Hypothalamus (tissue), 51 donors: ENCODE measurements around the gene CAPN11.

Experiments
- DNase-seq, 51 donors: peaks; one replicate each; lab custom pipeline; 2025; lab: John Stamatoyannopoulos, UW

CAPN11 gene

DNA sequence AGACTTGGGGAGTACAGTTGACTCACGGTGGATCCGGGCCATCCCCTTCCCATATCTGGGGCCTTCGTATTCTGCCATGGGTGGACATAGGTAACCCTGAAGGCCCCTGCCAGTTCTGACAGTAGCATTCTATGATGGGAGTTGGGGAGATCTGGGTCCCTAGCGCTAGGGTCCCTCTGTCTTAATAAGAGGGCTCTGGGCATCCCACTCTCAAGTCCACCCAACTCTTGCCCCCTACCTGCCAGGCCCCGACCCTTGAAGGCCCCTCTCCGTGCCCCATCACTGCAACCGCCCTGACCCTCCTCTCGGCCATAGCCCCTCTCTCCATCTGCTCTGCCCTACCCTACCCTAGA, 6.5 kb upstream of the CAPN11 start:
- DNase-seq = peak in 1 of 51 donors; percentile 3

- DNase-seq = no peak
These were observed 6.1 kb upstream of the CAPN11 start for GRCh38 chr6:44152533-44152932.

DNA sequence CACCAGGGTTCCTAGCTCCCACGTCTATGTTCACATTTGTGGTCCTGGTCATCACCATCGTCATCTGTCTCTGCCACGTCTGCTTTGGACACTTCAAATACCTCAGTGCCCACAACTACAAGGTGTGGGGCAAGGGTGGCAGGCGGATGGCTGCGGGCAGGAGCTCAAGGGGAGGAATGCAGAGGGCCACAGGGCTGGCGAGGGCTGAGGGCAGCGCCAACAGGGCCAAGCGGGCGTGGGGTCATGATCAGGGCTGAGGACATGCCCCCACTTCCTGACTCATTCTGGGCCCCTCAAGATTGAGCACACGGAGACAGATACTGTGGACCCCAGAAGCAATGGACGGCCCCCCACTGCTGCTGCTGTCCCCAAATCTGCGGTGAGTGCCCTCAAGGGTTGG, 4.6 kb upstream of the CAPN11 start:
- no peak for DNase-seq

DNA sequence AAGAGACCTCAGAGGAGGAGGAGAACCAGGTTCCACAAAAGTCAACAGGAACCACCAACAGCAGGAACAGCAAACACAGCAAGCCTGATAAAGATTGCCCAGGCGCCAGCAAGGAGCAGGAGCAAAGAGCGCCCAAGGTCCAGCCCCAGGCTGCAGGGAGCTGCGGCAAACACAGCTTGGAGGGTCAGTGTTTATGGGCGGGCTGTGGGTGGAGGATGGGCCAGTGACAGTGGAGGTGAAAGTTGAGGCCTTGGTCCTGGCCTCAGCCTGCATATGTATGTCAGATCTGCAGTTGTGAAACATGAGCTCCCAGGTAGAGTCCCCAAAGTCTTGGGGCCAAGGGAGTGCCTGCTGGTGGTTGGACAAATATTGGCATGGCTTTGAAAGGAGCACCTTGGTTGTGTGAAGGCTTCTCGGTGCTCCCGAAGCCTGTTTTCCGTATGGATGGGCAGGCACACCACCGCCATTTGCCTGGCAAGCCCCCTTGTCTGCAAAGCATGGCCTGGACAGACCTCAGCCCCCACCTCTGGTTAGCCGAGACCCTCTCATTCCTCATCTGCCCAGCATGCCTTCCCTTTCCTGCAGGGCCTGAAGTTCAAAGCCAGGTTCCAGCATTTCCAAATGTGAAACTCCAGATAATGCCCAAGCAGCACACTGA, 2.0 kb upstream of the CAPN11 start:
- no peak for DNase-seq

DNA sequence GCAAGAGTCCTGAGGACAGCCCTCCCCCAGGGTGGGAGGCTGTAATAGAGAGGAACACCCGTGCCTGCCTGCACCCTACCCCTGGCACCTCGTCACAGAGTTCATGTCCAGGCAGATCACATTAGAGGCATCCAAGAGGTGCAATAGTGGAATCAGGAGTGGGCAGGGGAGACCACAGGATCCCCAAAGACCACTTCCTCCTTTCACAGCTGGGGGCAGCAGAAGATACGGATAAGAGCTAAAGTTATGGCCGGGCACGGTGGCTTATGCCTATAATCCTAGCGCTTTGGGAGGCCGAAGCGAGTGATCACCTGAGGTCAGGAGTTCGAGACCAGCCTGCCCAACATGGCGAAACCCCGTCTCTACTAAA, 1.5 kb upstream of the CAPN11 start:
- DNase-seq = no peak

DNA sequence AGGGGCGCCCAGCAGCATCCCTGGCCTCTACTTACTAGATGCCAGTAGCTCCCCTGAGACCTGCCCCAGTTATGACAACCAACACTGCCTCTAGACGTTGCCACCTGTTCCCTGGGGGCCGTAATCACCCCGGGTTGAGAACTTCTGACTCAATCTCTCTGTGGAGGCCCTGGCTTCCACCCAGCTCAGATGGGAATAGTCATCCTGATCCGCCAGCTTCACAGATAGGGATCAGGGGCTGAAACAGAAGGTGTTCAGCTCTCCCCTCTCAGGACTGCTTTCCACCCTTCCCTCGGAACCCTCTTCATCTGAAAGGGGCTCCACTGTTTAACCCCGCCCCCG, 3.3 kb downstream of the CAPN11 start:
- DNase-seq = no peak

GRCh38 chr6:44162876-44163625, 4.4 kb downstream of the CAPN11 start:
- no peak for DNase-seq

DNA sequence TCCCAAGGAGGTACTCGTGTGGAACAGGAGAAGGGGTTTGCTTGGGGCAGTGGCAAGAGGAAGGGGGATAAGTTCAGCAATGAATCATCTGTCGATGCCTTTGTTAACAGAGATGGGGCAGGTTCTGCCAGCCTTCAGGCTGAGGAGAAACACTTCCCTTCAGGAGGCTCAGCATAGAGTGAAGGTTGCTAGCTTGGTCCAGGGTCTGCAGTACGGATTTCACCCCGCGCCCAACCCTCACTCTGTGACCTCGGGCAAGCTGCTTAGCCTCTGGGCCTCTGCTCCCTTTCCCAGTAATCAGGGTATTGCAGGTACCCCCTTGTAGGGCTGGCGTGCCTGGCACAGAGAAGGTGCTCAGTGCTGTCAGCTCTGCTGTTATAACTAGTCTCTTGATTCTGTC, 7.5 kb downstream of the CAPN11 start:
- no peak for DNase-seq

DNA sequence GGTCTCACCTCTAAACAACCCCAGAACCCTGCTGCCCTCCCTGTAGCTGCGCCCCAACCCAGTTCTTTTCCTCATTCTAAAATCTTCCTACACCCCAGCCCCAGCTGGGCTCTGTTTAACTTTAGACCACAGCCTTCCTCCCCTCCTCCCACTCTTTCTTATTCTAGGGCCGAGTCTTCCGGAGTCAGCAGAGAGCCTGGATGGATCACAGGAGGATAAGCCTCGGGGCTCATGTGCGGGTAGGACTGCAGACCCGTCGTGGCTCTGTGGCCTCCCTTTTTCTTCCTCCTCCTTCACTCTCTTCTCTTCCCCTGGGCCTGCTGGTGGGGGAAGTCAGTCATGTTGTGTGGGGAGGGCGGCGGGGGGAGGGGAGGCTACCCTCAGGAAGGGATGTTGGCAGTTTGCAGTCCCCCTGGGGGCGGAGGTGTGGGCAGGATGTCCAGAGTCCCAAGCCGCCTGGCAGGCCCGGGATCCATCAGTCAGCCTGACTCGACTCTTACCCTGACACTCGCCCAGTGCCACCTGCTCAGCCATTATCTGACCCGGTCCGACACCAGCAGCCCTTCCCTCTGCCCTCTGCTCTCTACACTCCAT, 8.1 kb downstream of the CAPN11 start:
- DNase-seq = no peak

GRCh38 chr6:44167567-44167966, 8.9 kb downstream of the CAPN11 start:
- no peak for DNase-seq

DNA sequence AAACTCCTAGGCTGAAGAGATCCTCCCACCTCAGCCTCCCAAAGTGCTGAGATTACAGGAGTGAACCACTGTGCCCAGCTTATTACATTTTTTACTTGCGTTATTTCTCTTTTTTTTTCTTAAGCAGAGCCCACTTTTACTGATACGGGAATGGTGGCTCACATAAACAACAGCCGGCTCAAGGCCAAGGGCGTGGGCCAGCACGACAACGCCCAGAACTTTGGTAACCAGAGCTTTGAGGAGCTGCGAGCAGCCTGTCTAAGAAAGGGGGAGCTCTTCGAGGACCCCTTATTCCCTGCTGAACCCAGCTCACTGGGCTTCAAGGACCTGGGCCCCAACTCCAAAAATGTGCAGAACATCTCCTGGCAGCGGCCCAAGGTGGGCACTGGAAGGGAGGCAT, 10.5 kb downstream of the CAPN11 start:
- no peak for DNase-seq

DNA sequence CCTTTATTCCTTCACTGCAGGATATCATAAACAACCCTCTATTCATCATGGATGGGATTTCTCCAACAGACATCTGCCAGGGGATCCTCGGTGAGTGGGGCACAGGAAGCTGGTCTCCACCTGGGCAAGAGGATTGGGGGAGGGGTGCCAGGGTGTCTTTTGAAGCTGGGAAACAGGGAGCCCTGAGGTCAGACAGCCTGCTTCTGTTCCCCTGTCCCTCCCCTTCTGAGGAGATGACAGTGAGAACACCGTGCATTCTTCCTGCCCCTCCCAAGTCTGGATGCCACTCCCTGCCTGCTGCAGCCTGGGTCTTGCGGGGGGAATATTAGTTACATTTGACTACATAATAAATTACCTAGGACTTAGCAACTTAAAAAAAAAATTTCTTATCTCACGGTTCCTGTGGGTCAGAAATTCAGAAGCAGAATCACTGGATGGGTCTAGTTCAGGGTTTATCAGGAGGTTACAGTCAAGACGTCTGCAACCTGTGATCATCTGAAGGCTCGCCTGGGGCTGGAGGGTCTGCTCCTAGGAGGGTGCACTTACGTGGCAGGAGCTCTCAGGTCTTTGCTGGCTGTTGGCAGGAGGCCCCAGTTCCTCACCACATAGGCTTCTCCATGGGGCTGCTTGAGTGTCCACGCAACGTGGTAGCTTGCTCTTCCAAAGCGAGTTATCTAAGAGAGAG, 11.4 kb downstream of the CAPN11 start:
- DNase-seq = no peak

DNA sequence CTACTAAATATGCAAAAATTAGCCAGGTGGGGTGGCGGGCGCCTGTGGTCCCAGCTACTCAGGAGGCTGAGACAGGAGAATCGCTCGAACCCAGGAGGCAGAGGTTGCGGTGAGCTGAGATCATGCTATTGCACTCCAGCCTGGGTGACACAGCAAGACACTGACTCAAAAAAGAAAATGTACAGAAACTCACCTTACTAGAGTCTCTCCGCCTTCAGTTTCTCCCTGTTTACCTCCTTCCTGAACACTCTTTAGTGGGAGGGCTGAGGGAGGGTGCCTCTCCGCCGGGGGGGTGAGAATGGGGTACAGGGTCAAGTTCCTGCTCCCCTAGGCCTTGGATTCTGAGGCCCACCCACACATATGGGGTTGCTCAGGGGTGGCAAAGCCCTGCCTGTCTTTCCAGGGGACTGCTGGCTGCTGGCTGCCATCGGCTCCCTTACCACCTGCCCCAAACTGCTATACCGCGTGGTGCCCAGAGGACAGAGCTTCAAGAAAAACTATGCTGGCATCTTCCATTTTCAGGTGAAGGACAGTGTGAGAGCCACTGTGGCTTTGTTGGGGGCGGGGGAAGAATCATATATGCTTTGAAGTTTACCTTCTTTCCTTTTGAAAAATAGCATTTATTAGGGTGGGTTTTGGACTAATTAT, 13.4 kb downstream of the CAPN11 start:
- no peak for DNase-seq

DNA sequence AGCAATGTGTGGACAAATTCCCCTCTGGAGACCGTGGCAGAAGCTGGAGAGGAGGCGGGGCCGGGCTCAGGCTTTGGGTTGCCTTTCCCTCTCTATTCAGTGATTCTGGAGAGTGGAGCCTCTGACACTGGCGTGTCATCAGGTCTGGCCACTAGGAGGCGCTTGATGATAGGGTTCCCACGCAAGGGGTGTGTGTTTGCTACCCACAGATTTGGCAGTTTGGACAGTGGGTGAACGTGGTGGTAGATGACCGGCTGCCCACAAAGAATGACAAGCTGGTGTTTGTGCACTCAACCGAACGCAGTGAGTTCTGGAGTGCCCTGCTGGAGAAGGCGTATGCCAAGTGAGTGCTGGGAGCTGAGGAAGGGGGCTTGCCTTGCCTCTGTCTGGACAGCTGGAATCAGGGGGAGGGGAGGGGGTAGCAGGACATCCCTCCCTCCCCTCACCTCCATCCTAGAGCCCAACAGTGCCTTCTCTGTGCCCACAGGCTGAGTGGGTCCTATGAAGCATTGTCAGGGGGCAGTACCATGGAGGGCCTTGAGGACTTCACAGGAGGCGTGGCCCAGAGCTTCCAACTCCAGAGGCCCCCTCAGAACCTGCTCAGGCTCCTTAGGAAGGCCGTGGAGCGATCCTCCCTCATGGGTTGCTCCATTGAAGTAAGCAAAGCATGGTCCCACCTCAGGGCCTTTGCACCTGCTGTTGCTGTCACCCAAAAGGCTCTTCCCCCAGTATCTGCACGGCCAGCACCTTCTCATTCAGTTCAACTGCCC, 14.3 kb downstream of the CAPN11 start:
- DNase-seq = peak in 49 of 51 donors; percentile 11 to 81 (median 51)

GRCh38 chr6:44176130-44176761, 17.6 kb downstream of the CAPN11 start:
- DNase-seq = no peak

DNA sequence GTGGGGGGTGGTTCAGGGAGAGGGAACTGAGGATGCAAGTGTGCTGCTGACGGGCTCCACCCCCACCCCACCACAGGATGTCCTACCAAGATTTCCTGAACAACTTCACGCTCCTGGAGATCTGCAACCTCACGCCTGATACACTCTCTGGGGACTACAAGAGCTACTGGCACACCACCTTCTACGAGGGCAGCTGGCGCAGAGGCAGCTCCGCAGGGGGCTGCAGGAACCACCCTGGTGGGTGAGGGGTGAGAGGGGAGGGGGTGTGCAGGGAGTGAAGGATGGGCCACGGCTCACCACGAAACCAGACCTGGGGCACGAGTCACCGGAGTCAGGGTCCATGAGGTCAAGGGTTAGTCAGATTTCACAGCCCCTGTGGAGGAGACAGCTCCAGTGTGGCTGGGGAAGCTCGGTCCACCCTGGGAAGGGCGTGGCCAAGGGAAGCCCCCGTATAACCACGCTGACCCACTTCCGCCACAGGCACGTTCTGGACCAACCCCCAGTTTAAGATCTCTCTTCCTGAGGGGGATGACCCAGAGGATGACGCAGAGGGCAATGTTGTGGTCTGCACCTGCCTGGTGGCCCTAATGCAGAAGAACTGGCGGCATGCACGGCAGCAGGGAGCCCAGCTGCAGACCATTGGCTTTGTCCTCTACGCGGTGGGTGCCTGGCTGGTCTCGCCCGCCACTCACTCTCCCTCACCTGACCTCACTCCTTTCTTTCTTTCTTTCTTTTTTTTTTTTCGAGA, 18.3 kb downstream of the CAPN11 start:
- DNase-seq = no peak

DNA sequence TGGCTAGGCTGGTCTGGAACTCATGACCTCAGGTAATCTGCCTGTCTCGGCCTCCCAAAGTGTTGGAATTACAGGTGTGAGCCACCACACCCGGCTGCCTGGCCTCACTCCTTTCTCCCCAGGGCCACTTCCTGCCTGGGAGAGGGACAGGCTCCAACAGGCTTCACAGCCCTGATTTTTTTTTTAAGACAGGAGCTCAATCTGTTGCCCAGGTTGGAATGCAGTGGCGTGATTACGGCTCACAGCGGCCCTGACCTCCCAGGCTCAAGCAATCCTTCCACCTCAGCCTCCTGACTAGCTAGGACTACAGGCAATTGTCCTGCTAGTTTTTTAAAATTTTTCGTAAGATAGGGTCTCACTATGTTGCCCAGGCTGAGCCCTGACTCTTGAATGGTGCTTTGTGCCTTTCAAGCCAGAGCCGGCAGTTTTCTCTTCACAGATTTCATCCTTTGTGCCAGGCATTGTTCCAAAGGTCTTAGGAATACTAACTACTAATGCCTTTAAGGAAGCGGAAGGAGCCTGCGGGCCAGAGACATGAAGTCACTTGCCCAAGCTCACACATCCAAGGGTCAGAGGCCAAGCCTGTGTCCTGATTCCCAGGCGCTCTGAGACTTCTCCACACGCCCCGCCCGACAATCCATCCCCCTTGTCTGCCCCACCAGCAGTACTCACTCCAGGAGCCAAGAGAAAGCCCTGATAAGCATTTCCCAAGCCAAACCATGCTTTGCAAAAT, 19.2 kb downstream of the CAPN11 start:
- no peak for DNase-seq

GRCh38 chr6:44178424-44179071, 19.9 kb downstream of the CAPN11 start:
- no peak for DNase-seq
